Fibroblast of mammary gland (primary cell): ENCODE measurements around the gene ANXA2R.
A peak's percentile ranks its signal among the peaks of the same experiment; 100 is the strongest.

ENCODE experiments used
- DNase-seq: peaks from one replicate; pipeline ENCODE4 v3.0.0-alpha.2; 2010; ENCODE audit warnings: low read depth
- H3K4me3 ChIP-seq: 2 replicates; pipeline ENCODE4 v1.5.1; 2011; ENCODE audit warnings: low read depth, mild to moderate bottlenecking, low read length, moderate library complexity; ENCODE audit not compliant: control insufficient read depth
- TF ChIP-seq, protein P1 (sequence below): conservative IDR thresholded peaks from 2 replicates; pipeline ENCODE4 v1.5.1; 2011; ENCODE audit warnings: low read depth, low read length, inconsistent platforms; ENCODE audit not compliant: control insufficient read depth, insufficient read depth

The ANXA2R gene

DNA sequence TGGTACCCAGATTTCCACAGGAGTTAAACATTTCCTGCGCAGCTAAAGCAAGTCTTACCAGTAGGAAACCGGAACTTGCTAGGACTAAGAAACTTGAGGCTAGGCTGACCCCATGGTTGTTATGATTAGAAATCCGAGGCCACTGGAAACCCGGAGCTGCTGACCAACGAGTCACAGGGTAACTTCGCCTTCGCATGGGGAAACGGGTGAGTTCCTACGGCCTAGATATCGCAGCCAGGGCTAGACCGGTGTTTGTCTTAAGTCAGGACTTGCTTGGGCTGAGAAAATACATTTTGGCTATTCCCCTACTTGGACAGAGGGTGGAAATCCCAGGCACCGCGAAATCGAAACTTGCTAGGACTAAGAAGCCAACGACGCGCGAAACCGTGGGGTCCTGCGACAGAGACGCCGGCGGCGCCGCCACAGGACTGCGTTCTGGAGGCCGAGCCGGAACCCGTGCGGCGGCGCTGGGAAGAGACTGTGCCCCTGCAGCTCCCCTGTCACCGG, 1.6 kb upstream of the ANXA2R start:
- TF ChIP-seq, protein P1, sequence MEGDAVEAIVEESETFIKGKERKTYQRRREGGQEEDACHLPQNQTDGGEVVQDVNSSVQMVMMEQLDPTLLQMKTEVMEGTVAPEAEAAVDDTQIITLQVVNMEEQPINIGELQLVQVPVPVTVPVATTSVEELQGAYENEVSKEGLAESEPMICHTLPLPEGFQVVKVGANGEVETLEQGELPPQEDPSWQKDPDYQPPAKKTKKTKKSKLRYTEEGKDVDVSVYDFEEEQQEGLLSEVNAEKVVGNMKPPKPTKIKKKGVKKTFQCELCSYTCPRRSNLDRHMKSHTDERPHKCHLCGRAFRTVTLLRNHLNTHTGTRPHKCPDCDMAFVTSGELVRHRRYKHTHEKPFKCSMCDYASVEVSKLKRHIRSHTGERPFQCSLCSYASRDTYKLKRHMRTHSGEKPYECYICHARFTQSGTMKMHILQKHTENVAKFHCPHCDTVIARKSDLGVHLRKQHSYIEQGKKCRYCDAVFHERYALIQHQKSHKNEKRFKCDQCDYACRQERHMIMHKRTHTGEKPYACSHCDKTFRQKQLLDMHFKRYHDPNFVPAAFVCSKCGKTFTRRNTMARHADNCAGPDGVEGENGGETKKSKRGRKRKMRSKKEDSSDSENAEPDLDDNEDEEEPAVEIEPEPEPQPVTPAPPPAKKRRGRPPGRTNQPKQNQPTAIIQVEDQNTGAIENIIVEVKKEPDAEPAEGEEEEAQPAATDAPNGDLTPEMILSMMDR, result no peak
- peak overlapping the region; percentile 57 for H3K4me3 ChIP-seq
- DNase-seq, result peak; percentile 89

DNA sequence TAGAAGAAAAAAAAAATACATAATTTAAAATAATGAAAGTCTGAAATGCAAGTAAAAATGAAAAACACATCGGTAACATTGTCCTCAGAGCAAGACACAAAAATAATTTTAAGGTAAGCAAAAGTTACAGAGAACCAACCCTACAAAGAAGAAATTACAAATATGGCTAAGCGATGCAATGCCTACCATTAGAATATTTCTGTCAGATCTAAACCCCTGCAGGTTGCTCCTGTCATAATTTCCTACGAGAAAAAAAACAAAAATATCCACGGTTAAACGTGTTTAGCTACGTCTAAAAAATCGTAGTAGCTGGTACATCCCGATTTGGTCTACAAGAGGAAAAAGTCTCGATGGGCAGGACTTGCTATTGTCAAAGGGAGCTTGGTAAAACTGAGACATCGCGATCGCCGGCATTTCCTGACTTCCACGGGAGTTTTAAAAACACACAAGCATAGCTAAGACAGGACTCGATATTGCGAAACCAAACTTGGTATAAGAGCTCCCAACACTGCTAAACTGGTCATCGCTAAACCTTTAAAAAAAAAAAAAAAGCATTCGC, 1.1 kb upstream of the ANXA2R start:
- DNase-seq, result no peak
- TF ChIP-seq, protein P1, result peak; percentile 6
- peak overlapping the region; percentile 57 for H3K4me3 ChIP-seq

DNA sequence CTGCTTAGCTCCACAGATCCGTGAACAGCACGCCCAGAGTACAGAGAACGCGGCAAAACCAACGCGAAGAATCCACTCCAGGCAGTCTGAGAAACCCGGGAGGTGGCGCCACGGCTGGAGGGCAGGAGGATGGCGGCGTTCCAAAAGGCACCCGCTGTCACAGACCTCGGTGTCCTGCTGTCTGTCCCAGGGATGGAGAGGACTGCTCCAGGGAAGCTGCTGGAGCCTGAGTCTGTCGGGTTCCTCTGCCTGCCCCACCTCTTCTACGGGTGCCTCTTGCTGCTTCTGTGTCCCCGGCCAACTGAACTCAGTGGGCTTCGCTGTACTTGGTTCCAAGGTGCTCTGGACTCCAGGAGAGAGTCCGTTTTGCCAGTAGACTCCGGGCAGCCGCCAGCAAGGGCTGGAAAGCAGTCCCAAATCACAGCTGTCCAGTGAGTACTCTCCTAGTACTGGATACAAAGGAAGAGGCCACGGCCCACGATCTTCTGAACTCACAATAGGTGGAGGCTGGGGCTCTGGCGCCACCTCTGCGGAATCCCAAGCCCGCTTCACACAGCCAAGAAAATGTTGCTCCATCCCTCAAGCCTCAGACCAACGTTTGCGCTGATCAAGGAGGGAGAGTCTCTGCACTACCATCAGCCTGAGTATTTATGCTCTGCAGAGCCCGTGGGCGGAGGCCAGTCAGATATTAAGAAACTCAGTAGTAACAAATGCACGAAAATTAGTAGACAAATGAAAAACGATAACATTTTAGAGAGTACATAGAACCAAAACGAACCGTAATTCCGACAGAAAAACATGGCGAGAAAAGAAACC, 440 bp downstream of the ANXA2R start:
- TF ChIP-seq, protein P1, result peak; percentile 7
- H3K4me3 ChIP-seq, result peak overlapping the region; percentile 57
- DNase-seq, result peak; percentile 83

DNA sequence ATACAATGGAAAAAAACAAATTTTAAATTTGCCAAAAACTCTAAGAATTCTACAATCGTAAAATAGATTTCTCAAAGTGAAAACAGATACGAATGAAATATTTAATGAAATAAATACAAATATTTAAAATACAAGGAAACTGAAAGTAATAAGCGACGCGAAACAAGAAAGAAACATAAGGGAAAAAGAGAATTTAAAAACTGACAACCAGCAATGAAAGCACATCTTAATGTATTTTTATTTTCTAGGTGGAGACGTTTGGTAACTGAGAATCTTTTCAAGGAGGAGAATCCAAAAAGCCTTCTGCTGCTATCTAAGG, 1.0 kb downstream of the ANXA2R start:
- peak overlapping the region; percentile 57 for H3K4me3 ChIP-seq
- TF ChIP-seq, protein P1, result no peak
- DNase-seq, result no peak

DNA sequence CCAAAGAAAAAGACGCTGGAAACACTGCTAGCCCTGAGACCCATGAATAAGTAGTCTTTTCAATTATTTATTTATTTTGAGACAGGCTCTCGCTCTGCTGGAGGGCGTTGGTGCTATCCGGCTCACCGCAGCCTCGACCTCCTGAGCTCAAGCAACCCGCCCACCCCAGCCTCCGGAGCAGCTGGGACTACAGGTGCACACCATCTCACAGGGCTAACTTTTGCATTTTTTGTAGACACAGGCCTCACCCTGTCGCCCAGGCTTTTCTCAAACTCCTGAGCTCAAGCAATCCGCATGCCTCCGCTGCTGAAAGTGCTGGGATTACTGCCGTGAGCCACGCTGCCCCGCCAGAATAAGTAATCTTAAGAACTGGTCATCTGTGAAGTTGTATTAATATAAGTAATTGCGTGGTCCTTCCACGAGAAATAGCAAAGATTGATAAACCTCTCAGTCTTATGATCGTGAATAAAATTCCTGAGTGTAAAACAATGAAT, 1.6 kb downstream of the ANXA2R start:
- H3K4me3 ChIP-seq, result no peak overlapping the region
- DNase-seq, result no peak
- TF ChIP-seq, protein P1, result no peak

DNA sequence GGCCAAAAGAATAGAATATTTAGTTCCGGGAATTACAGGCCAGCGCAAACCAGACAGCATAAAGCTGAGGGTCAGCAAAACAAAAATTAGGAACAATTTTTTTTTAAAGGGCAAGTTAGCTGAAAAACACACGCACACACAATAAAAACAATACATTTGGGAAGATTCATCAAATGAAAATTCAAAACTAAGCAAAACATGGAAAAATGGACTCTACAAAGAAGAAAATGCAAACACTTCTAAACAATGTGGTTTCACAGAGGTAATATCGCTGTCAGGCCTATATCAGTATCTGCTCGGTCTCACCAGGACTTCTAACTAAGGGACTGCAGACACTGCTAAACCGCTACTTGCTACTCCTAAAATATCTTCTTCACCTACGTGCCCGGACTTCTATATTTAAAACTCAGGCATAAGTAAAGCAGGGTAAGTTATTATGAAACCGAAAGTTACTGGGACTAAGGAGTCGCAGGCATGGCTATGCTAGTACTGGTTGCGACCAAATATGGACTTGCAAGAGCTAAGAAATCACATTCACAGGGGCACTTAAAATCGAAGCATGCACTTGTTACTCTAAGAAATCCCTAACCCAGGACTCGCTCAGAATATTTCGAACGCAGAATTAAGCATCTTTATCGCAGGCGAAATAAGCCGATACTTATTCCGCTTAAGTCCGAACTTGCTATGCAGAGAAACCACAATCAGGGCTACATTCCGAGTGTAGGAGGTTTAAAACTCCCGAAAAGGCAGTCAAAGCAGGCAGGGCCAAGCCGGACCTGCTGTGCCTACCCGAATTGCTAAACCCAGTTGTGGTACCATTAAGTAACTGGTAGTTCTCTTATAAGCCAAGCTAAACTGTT, 2.3 kb downstream of the ANXA2R start:
- DNase-seq, result peak; percentile 54

More for the DNA sequence above, 2.3 kb downstream of the ANXA2R start:
- TF ChIP-seq, protein P1, result no peak
- peak overlapping the region; percentile 6 for H3K4me3 ChIP-seq
